HEK293 (cell line): Measurements from ENCODE around the gene SYAP1.

ENCODE experiments used
- CTCF ChIA-PET: fragments of 350-600 bp; formaldehyde crosslinking; extraction: SDS; loops from one replicate; lab custom pipeline; 2021; ENCODE audit warnings: antibody characterized with exemption; lab: Yijun Ruan, JAX
- POLR2A ChIA-PET: fragments of 300-600 bp; formaldehyde crosslinking; extraction: SDS; loops from one replicate; lab custom pipeline; 2020; ENCODE audit warnings: antibody characterized with exemption, inconsistent platforms; lab: Yijun Ruan, JAX
- H3K27ac ChIP-seq: fragments of 200-500 bp; sonication (Bioruptor generic); 2 replicates; pipeline ENCODE4 v1.5.1; 2014; ENCODE audit warnings: low read depth, low read length, control low read depth, inconsistent platforms; ENCODE audit errors: extremely low read depth
- H3K36me3 ChIP-seq, 2 experiments: fragments of 200-500 bp in 1 of 2; sonication (Bioruptor generic) in 1 of 2; 1 replicate in 1 of 2; 2 replicates in 1 of 2; pipeline ENCODE4 v1.5.1; 2014 to 2017; ENCODE audit warnings: inconsistent platforms in 2 of 2, low read length in 2 of 2; ENCODE audit not compliant: control insufficient read depth in 2 of 2, insufficient read depth in 1 of 2
- H3K4me1 ChIP-seq: fragments of 200-500 bp; sonication (Bioruptor generic); 2 replicates; pipeline ENCODE4 v1.5.1; 2014; ENCODE audit warnings: mild to moderate bottlenecking, low read length, inconsistent platforms; ENCODE audit not compliant: control insufficient read depth, insufficient read depth
- H3K4me3 ChIP-seq: 2 replicates; pipeline ENCODE4 v1.5.1; 2011; ENCODE audit warnings: low read depth, mild to moderate bottlenecking, control low read depth, low read length, moderate library complexity
- H3K9me3 ChIP-seq: fragments of 200-500 bp; sonication (Bioruptor generic); 2 replicates; pipeline ENCODE4 v1.5.1; 2014; ENCODE audit warnings: low read depth, low read length, inconsistent platforms; ENCODE audit not compliant: control insufficient read depth, insufficient read depth
- EGR2 ChIP-seq: fragments of 450-650 bp; formaldehyde crosslinking; IDR thresholded peaks from 2 replicates; pipeline ENCODE4 v1.5.1; 2016; ENCODE audit warnings: low read depth, missing biosample characterization, missing genetic modification characterization
- GLIS2 ChIP-seq: fragments of 450-650 bp; formaldehyde crosslinking; IDR thresholded peaks from 2 replicates; pipeline ENCODE4 v1.5.1; 2016; ENCODE audit warnings: missing biosample characterization, missing genetic modification characterization
- KLF1 ChIP-seq: fragments of 450-650 bp; formaldehyde crosslinking; IDR thresholded peaks from 2 replicates; pipeline ENCODE4 v1.5.1; 2016; ENCODE audit warnings: missing biosample characterization, missing genetic modification characterization
- KLF8 ChIP-seq: fragments of 450-650 bp; formaldehyde crosslinking; IDR thresholded peaks from 2 replicates; pipeline ENCODE4 v1.5.1; 2016; ENCODE audit warnings: missing biosample characterization, missing genetic modification characterization
- RBAK ChIP-seq: fragments of 450-650 bp; formaldehyde crosslinking; IDR thresholded peaks from 2 replicates; pipeline ENCODE4 v1.5.1; 2016; ENCODE audit warnings: missing biosample characterization, missing genetic modification characterization
- ZBTB17 ChIP-seq: fragments of 450-650 bp; formaldehyde crosslinking; IDR thresholded peaks from 2 replicates; pipeline ENCODE4 v1.5.1; 2016; ENCODE audit warnings: missing biosample characterization, missing genetic modification characterization
- ZBTB20 ChIP-seq: fragments of 450-650 bp; formaldehyde crosslinking; IDR thresholded peaks from 2 replicates; pipeline ENCODE4 v1.5.1; 2016; ENCODE audit warnings: missing biosample characterization, missing genetic modification characterization
- ZBTB8A ChIP-seq: fragments of 450-650 bp; formaldehyde crosslinking; IDR thresholded peaks from 2 replicates; pipeline ENCODE4 v1.5.1; 2016; ENCODE audit warnings: missing biosample characterization, missing genetic modification characterization
- ZFP37 ChIP-seq: fragments of 450-650 bp; formaldehyde crosslinking; IDR thresholded peaks from 2 replicates; pipeline ENCODE4 v1.5.1; 2016; ENCODE audit warnings: missing biosample characterization, missing genetic modification characterization
- ZFP41 ChIP-seq: fragments of 450-650 bp; formaldehyde crosslinking; IDR thresholded peaks from 2 replicates; pipeline ENCODE4 v1.5.1; 2016; ENCODE audit warnings: missing biosample characterization, missing genetic modification characterization, borderline replicate concordance
- ZFP69B ChIP-seq: fragments of 450-650 bp; formaldehyde crosslinking; IDR thresholded peaks from 2 replicates; pipeline ENCODE4 v1.5.1; 2016; ENCODE audit warnings: missing biosample characterization, missing genetic modification characterization
- ZNF10 ChIP-seq: fragments of 450-650 bp; formaldehyde crosslinking; IDR thresholded peaks from 2 replicates; pipeline ENCODE4 v1.5.1; 2017; ENCODE audit warnings: missing biosample characterization, missing genetic modification characterization
- ZNF140 ChIP-seq: fragments of 450-650 bp; formaldehyde crosslinking; IDR thresholded peaks from 2 replicates; pipeline ENCODE4 v1.5.1; 2016; ENCODE audit warnings: missing biosample characterization, missing genetic modification characterization
- ZNF2 ChIP-seq: fragments of 450-650 bp; formaldehyde crosslinking; IDR thresholded peaks from 2 replicates; pipeline ENCODE4 v1.5.1; 2016; ENCODE audit warnings: missing biosample characterization, missing genetic modification characterization
- ZNF335 ChIP-seq: fragments of 450-650 bp; formaldehyde crosslinking; conservative IDR thresholded peaks from 2 replicates; pipeline ENCODE4 v1.5.1; 2016; ENCODE audit warnings: missing biosample characterization, missing genetic modification characterization
- ZNF341 ChIP-seq: fragments of 450-650 bp; formaldehyde crosslinking; IDR thresholded peaks from 2 replicates; pipeline ENCODE4; 2016; ENCODE audit warnings: low read depth, missing biosample characterization, missing genetic modification characterization
- ZNF423 ChIP-seq: fragments of 450-650 bp; formaldehyde crosslinking; IDR thresholded peaks from 2 replicates; pipeline ENCODE4 v1.5.1; 2016; ENCODE audit warnings: missing biosample characterization, missing genetic modification characterization
- ZNF48 ChIP-seq: fragments of 450-650 bp; formaldehyde crosslinking; IDR thresholded peaks from 2 replicates; pipeline ENCODE4 v1.5.1; 2016; ENCODE audit warnings: missing biosample characterization, missing genetic modification characterization
- ZNF600 ChIP-seq: fragments of 450-650 bp; formaldehyde crosslinking; IDR thresholded peaks from 2 replicates; pipeline ENCODE4 v1.5.1; 2016; ENCODE audit warnings: missing biosample characterization, missing genetic modification characterization
- ZNF610 ChIP-seq: fragments of 450-650 bp; formaldehyde crosslinking; IDR thresholded peaks from 2 replicates; pipeline ENCODE4 v1.5.1; 2016; ENCODE audit warnings: missing biosample characterization, missing genetic modification characterization, borderline replicate concordance
- ZNF629 ChIP-seq: fragments of 450-650 bp; formaldehyde crosslinking; IDR thresholded peaks from 2 replicates; pipeline ENCODE4 v1.5.1; 2017; ENCODE audit warnings: missing biosample characterization, missing genetic modification characterization
- ZNF658 ChIP-seq: fragments of 450-650 bp; formaldehyde crosslinking; IDR thresholded peaks from 2 replicates; pipeline ENCODE4; 2016; ENCODE audit warnings: missing biosample characterization, missing genetic modification characterization
- ZNF76 ChIP-seq: fragments of 450-650 bp; formaldehyde crosslinking; IDR thresholded peaks from 2 replicates; pipeline ENCODE4; 2016; ENCODE audit warnings: low read depth, missing biosample characterization, missing genetic modification characterization, borderline replicate concordance
- ZXDB ChIP-seq: fragments of 450-650 bp; formaldehyde crosslinking; IDR thresholded peaks from 2 replicates; pipeline ENCODE4 v1.5.1; 2016; ENCODE audit warnings: missing biosample characterization, missing genetic modification characterization
- TF ChIP-seq, protein P1 (sequence below): fragments of 450-650 bp; formaldehyde crosslinking; IDR thresholded peaks from 2 replicates; pipeline ENCODE4 v1.5.1; 2016; ENCODE audit warnings: missing biosample characterization, missing genetic modification characterization
- TF ChIP-seq, protein P2 (sequence below): fragments of 450-650 bp; formaldehyde crosslinking; IDR thresholded peaks from 2 replicates; pipeline ENCODE4 v1.5.1; 2016; ENCODE audit warnings: missing biosample characterization, missing genetic modification characterization
- TF ChIP-seq, protein P3 (sequence below): fragments of 450-650 bp; formaldehyde crosslinking; optimal IDR thresholded peaks from 2 replicates; pipeline ENCODE3; 2016; ENCODE audit warnings: missing biosample characterization, mild to moderate bottlenecking, missing genetic modification characterization

The SYAP1 gene

DNA sequence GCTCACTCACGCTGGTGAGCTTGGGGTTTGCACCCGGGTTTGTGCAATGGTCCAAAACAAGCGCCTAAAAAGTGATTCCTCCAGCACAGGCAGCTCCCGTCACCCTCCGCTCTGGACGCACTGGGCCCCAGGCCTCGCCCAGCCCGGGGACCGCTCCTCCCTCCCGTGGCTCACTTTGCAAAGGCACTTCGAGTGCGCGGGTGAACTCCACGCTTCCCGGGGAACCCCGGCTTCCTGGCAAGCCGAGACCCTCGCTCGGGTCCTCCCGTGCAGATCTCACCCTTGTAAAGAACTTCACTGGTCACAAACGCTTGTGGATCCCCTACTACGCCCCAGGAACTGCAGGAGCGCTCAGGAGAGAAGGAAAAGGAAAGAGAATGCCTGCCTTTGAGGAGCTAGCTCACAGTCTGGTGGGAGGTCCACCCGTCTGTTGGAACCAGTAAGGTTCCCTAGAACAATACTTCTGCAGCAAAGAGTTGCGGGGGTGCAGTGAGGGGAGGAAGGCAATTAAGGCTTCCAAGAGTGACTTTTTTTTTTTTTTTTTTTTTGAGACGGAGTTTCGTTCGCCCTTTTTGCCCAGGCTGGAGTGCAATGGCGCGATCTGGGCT, 6.8 kb upstream of the SYAP1 start, which contains the start of gene CTPS2:
TSS of gene CTPS2 (minus strand) at position 122 of the 608 bp plus-strand sequence. CDS start 9,767 bp downstream, outside the sequence.
- ChIA-PET CTCF (no interaction called here), POLR2A (interaction anchor here (0.6 to 1.4 kb wide), 10 partner anchors 9 to 952 kb away, joined by 3 to 9 read pairs (median 4); partner anchors contain the start of genes S100G and TXLNG)
- Histone ChIP-seq H3K36me3 (peaks cover 0 to 4% of the 10 kb centered on the region in 2 experiments; a peak in 2 of 3 replicates), H3K4me1 (no peaks in the 10 kb centered on the region), H3K4me3 (peak within 1 kb of the TSS; percentile 88), H3K9me3 (no peaks in the 10 kb centered on the region), H3K27ac (peak within 1 kb of the TSS; percentile 68; the same call in 1 of the 2 replicates)
- TF ChIP-seq KLF1 (tag by site-specific recombination) (0 out of 2 replicates have a peak, but pooled peaks have one; percentile 12), ZFP41 (tag by site-specific recombination) (no peak), ZNF600 (peak; percentile 89), ZFP69B (0 out of 2 replicates have a peak, but pooled peaks have one; percentile 41), ZNF2 (tag by site-specific recombination) (0 out of 2 replicates have a peak, but pooled peaks have one; percentile 36), KLF8 (0 out of 2 replicates have a peak, but pooled peaks have one; percentile 11), ZNF610 (tag by site-specific recombination) (peak; percentile 44; the same call in 1 of the 2 replicates), ZNF10 (tag by site-specific recombination) (no peak), ZNF335 (tag by site-specific recombination) (peak; percentile 90), ZNF48 (tag by site-specific recombination) (no peak), ZBTB17 (tag by site-specific recombination) (peak; percentile 41), ZNF140 (no peak), GLIS2 (tag by site-specific recombination) (0 out of 2 replicates have a peak, but pooled peaks have one; percentile 39), ZNF76 (tag by site-specific recombination) (peak; percentile 66; the same call in 1 of the 2 replicates), ZNF658 (tag by site-specific recombination) (no peak), ZNF629 (tag by site-specific recombination) (0 out of 2 replicates have a peak, but pooled peaks have one; percentile 20), ZBTB8A (tag by site-specific recombination) (peak; percentile 43), ZFP37 (no peak), ZNF341 (peak; percentile 62), RBAK (tag by site-specific recombination) (no peak), EGR2 (tag by site-specific recombination) (0 out of 2 replicates have a peak, but pooled peaks have one; percentile 12), ZXDB (tag by site-specific recombination) (peak; percentile 60; the same call in 1 of the 2 replicates), ZNF423 (tag by site-specific recombination) (0 out of 2 replicates have a peak, but pooled peaks have one; percentile 17), ZBTB20 (tag by site-specific recombination) (peak; percentile 90)
- TF ChIP-seq, protein P1, sequence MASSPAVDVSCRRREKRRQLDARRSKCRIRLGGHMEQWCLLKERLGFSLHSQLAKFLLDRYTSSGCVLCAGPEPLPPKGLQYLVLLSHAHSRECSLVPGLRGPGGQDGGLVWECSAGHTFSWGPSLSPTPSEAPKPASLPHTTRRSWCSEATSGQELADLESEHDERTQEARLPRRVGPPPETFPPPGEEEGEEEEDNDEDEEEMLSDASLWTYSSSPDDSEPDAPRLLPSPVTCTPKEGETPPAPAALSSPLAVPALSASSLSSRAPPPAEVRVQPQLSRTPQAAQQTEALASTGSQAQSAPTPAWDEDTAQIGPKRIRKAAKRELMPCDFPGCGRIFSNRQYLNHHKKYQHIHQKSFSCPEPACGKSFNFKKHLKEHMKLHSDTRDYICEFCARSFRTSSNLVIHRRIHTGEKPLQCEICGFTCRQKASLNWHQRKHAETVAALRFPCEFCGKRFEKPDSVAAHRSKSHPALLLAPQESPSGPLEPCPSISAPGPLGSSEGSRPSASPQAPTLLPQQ (tag by site-specific recombination) = peak; percentile 65
- TF ChIP-seq, protein P2, sequence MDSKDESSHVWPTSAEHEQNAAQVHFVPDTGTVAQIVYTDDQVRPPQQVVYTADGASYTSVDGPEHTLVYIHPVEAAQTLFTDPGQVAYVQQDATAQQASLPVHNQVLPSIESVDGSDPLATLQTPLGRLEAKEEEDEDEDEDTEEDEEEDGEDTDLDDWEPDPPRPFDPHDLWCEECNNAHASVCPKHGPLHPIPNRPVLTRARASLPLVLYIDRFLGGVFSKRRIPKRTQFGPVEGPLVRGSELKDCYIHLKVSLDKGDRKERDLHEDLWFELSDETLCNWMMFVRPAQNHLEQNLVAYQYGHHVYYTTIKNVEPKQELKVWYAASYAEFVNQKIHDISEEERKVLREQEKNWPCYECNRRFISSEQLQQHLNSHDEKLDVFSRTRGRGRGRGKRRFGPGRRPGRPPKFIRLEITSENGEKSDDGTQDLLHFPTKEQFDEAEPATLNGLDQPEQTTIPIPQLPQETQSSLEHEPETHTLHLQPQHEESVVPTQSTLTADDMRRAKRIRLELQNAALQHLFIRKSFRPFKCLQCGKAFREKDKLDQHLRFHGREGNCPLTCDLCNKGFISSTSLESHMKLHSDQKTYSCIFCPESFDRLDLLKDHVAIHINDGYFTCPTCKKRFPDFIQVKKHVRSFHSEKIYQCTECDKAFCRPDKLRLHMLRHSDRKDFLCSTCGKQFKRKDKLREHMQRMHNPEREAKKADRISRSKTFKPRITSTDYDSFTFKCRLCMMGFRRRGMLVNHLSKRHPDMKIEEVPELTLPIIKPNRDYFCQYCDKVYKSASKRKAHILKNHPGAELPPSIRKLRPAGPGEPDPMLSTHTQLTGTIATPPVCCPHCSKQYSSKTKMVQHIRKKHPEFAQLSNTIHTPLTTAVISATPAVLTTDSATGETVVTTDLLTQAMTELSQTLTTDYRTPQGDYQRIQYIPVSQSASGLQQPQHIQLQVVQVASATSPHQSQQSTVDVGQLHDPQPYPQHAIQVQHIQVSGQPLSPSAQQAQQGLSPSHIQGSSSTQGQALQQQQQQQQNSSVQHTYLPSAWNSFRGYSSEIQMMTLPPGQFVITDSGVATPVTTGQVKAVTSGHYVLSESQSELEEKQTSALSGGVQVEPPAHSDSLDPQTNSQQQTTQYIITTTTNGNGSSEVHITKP (tag by site-specific recombination) = peak; percentile 69
- TF ChIP-seq, protein P3, sequence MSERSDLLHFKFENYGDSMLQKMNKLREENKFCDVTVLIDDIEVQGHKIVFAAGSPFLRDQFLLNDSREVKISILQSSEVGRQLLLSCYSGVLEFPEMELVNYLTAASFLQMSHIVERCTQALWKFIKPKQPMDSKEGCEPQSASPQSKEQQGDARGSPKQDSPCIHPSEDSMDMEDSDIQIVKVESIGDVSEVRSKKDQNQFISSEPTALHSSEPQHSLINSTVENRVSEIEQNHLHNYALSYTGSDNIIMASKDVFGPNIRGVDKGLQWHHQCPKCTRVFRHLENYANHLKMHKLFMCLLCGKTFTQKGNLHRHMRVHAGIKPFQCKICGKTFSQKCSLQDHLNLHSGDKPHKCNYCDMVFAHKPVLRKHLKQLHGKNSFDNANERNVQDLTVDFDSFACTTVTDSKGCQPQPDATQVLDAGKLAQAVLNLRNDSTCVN (tag by site-specific recombination) = peak; percentile 38
